HepG2 (cell line): ENCODE measurements around the gene RPS6KC1. TPM values are rescaled to one million over a fixed set of nuclear protein-coding genes. Genes with fewer than 3 reads are reported as not detected.
"Not testable (repeated sequence)": the region's sequence is repeated elsewhere in the genome, so short reads cannot be mapped to it uniquely, and the experiment has no call there.

Experiments used
- ATAC-seq: fragments of 200-7000 bp; cut with Tn5 transposase; 3 replicates; pipeline ENCODE4 v1.9.1; 2020; ENCODE audit warnings: mild to moderate bottlenecking, moderate library complexity
- BruUV-seq: library from RNA; stranded (reverse); fragments of 400-500 nt; replicated peaks from 2 replicates; lab custom pipeline; 2021; lab: Mats Ljungman, UMichigan
- CTCF ChIA-PET: fragments of 300-600 bp; formaldehyde crosslinking; extraction: SDS; loops from one replicate; lab custom pipeline; 2021; ENCODE audit warnings: low total read pairs, inconsistent platforms, low intra/inter-chr PET ratio; lab: Yijun Ruan, JAX
- POLR2A ChIA-PET: fragments of 350-600 bp; sonication (Branson Sonifier 250); formaldehyde crosslinking; loops from one replicate; lab custom pipeline; 2020; ENCODE audit warnings: antibody characterized with exemption, inconsistent platforms; lab: Yijun Ruan, JAX
- DNase-seq: peaks from one replicate; pipeline ENCODE4 v3.0.0-alpha.2; 2015; ENCODE audit warnings: low spot score
- FAIRE-seq: peaks from 3 replicates; lab custom pipeline; 2011; peaks lifted over from hg19 to GRCh38; lab: Jason Lieb, UNC
- H2AFZ ChIP-seq: one replicate; pipeline ENCODE4 v1.6.1; 2011; ENCODE audit warnings: low read length, inconsistent platforms
- H3K27ac ChIP-seq: fragments of 300-600 bp; 3 replicates; pipeline ENCODE4 v1.8.0; 2011; ENCODE audit warnings: mixed run types, mild to moderate bottlenecking, mixed read lengths, low read length, inconsistent platforms; ENCODE audit not compliant: insufficient read depth; ENCODE audit errors: extremely low read length
- H3K27me3 ChIP-seq, 2 experiments: fragments of 200-600 bp in 1 of 2; 2 replicates in 1 of 2; 3 replicates in 1 of 2; pipeline versions ENCODE4 v1.6.0 to v1.8.0; 2011; ENCODE audit warnings: low read length in 2 of 2, mild to moderate bottlenecking in 2 of 2, moderate library complexity in 2 of 2, inconsistent platforms in 1 of 2; ENCODE audit not compliant: insufficient read depth in 2 of 2, control insufficient read depth in 1 of 2
- H3K36me3 ChIP-seq, 2 experiments: fragments of 200-600 bp in 1 of 2; replicated peaks in 1 of 2; 2 replicates in 1 of 2; 3 replicates in 1 of 2; pipeline versions ENCODE4 v1.5.1 to v1.8.0; 2011; ENCODE audit warnings: low read length in 2 of 2, inconsistent platforms in 1 of 2; ENCODE audit not compliant: insufficient read depth in 2 of 2, control insufficient read depth in 1 of 2
- H3K4me1 ChIP-seq: 2 replicates; pipeline ENCODE4 v1.5.1; 2012; ENCODE audit warnings: low read length, inconsistent platforms; ENCODE audit not compliant: insufficient read depth
- H3K4me2 ChIP-seq: 2 replicates; pipeline ENCODE4 v1.6.0; 2011; ENCODE audit warnings: low read depth, low read length, inconsistent platforms
- H3K4me3 ChIP-seq, 3 experiments: fragments of 200-600 bp in 1 of 3; sonication (generic), shearing (Covaris generic) in 1 of 3; replicated peaks in 1 of 3; 2 replicates each; pipeline ENCODE4 v1.5.1; 2011 to 2016; ENCODE audit warnings: low read length in 3 of 3, inconsistent platforms in 2 of 3, low read depth in 2 of 3, mild to moderate bottlenecking in 2 of 3, control low read depth in 1 of 3, mixed read lengths in 1 of 3; ENCODE audit not compliant: insufficient read depth in 1 of 3
- H3K79me2 ChIP-seq: one replicate; pipeline ENCODE4 v1.6.1; 2011; ENCODE audit warnings: low read length, inconsistent platforms; ENCODE audit not compliant: insufficient read depth
- H3K9ac ChIP-seq: 2 replicates; pipeline ENCODE4 v1.6.0; 2011; ENCODE audit warnings: mild to moderate bottlenecking, low read depth, low read length, inconsistent platforms; ENCODE audit not compliant: insufficient read depth
- H3K9me3 ChIP-seq: 2 replicates; pipeline ENCODE4 v1.5.1; 2012; ENCODE audit warnings: mild to moderate bottlenecking, low read length
- H4K20me1 ChIP-seq: 2 replicates; pipeline ENCODE4 v1.6.0; 2011; ENCODE audit warnings: inconsistent platforms, mild to moderate bottlenecking, low read length, moderate library complexity; ENCODE audit not compliant: insufficient read depth
- ADNP ChIP-seq: sonication (generic); formaldehyde crosslinking; IDR thresholded peaks from 2 replicates; pipeline ENCODE4 v1.4.0; 2020; ENCODE audit warnings: missing genetic modification reagents
- CBFB ChIP-seq: sonication (generic); formaldehyde crosslinking; IDR thresholded peaks from 2 replicates; pipeline ENCODE4 v1.4.0; 2020; ENCODE audit warnings: missing genetic modification reagents
- HDAC1 ChIP-seq: sonication (generic); formaldehyde crosslinking; IDR thresholded peaks from 2 replicates; pipeline ENCODE4 v1.5.1; 2020; ENCODE audit warnings: mild to moderate bottlenecking, missing genetic modification reagents
- YEATS4 ChIP-seq: sonication (generic); formaldehyde crosslinking; IDR thresholded peaks from 2 replicates; pipeline ENCODE4 v1.4.0; 2020; ENCODE audit warnings: missing genetic modification reagents, borderline replicate concordance
- ZBTB39 ChIP-seq: sonication (generic); formaldehyde crosslinking; IDR thresholded peaks from 2 replicates; pipeline ENCODE4 v1.5.0; 2020; ENCODE audit warnings: missing genetic modification reagents
- WGBS: methylation state at CpG from one replicate; pipeline ENCODE4 v1.1.6; 2017; ENCODE audit warnings: low lambda C conversion rate; 5-methylcytosine and 5-hydroxymethylcytosine counted together
- in situ Hi-C: cut with HindIII; loops from 2 replicates; pipeline ENCODE4 v1.10.0; 2017; ENCODE audit warnings: low pct_unique_long_range_greater_than_20kb; ENCODE audit not compliant: extremely low pct_ligation_motif_present
- intact Hi-C: fragments of 100-400 bp; cut with micrococcal nuclease; formaldehyde crosslinking; loops from one replicate; pipeline ENCODE4 v1.10.0; 2022; ENCODE audit not compliant: unreplicated experiment
- polyA plus RNA-seq, 8 experiments: library from polyadenylated mRNA; depleted of rRNA in 3 of 8; stranded (reverse) in 7 of 8; unstranded in 1 of 8; fragments of >200 nt; fragmentation: Illumina TruSeq in 4 of 8; extraction: Trizol in 4 of 8; gene quantifications; 2 replicates each; pipeline versions ENCODE4 v1.2.1 to v1.2.3, GENCODE V29; 2011 to 2016; ENCODE audit warnings: low read depth in 4 of 8, missing spikeins in 1 of 8, mixed read lengths in 1 of 8; ENCODE audit not compliant: insufficient read depth in 1 of 8
- total RNA-seq, 5 experiments: library from RNA; depleted of rRNA; stranded (reverse); fragments of >200 nt; fragmentation: Illumina TruSeq; extraction: Trizol; gene quantifications; 2 replicates each; pipeline ENCODE4 v1.2.3, GENCODE V29; 2016; ENCODE audit warnings: low read depth in 1 of 5

RPS6KC1 gene
- total and polyA plus RNA-seq, 2 of the 13 experiments (the other 11 are each of a cell fraction or from before 2014, with no cell fraction given) = 11.0 to 25.2 TPM

- Histone ChIP-seq H3K9ac (no peak overlapping the region), H3K79me2 (no peaks in the 10 kb centered on the region), H2AFZ (no peak overlapping the region), H4K20me1 (no peaks in the 10 kb centered on the region), H3K27ac (no peak overlapping the region), H3K4me2 (no peak overlapping the region), H3K36me3 (peaks cover 0 to 4% of the 10 kb centered on the region in 2 experiments; a peak in 1 of 5 replicates), H3K27me3 (no peaks in the 10 kb centered on the region), H3K4me1 (no peaks in the 10 kb centered on the region), H3K4me3 (no peak overlapping the region), H3K9me3 (no peaks in the 10 kb centered on the region)
- DNase-seq = no peak
- BruUV-seq = no TSS peak
- ChIA-PET CTCF (no interaction called here), POLR2A (no interaction called here)
- in situ Hi-C loops = no loop called here
- 98% methylated on average over 2 of the region's 2 CpGs for WGBS
- no peak for ATAC-seq
- no peak for FAIRE-seq
- intact Hi-C loops = no loop called here
- no peak for TF ChIP-seq ZBTB39 (CRISPR knock-in tag)
- no peak for TF ChIP-seq ADNP (CRISPR knock-in tag)
- no peak for TF ChIP-seq CBFB
- no peak for TF ChIP-seq YEATS4 (CRISPR knock-in tag)
- no peak for TF ChIP-seq HDAC1 (CRISPR knock-in tag)
Measured at GRCh38 chr1:213111502-213111901, 60.5 kb downstream of the RPS6KC1 start.

GRCh38 chr1:213112723-213113122 lies 61.7 kb downstream of the RPS6KC1 start:
- CTCF ChIA-PET, H3K9me3 ChIP-seq, H3K36me3 ChIP-seq, in situ Hi-C loops, FAIRE-seq, BruUV-seq, ATAC-seq, intact Hi-C loops, H3K4me1 ChIP-seq, DNase-seq, POLR2A ChIA-PET, H3K9ac ChIP-seq, H3K79me2 ChIP-seq, H3K27me3 ChIP-seq, H3K4me3 ChIP-seq, H3K4me2 ChIP-seq, H3K27ac ChIP-seq, H2AFZ ChIP-seq, H4K20me1 ChIP-seq: not testable (repeated sequence)
- WGBS = 84% methylated on average over 3 of the region's 3 CpGs

- H4K20me1 ChIP-seq, H3K36me3 ChIP-seq, FAIRE-seq, POLR2A ChIA-PET, H3K27ac ChIP-seq, DNase-seq, BruUV-seq, H3K9ac ChIP-seq, H3K9me3 ChIP-seq, H3K4me2 ChIP-seq, in situ Hi-C loops, H3K27me3 ChIP-seq, CTCF ChIA-PET, intact Hi-C loops, H2AFZ ChIP-seq, H3K4me3 ChIP-seq, H3K79me2 ChIP-seq, H3K4me1 ChIP-seq, ATAC-seq: not testable (repeated sequence)
- WGBS = 87% methylated on average over 4 of the region's 4 CpGs
Measured at GRCh38 chr1:213117699-213118180, 66.7 kb downstream of the RPS6KC1 start.
